GM10248 (cell line): ENCODE results near the gene BMP7.

ENCODE experiments used
- CTCF ChIA-PET: fragments of 300-600 bp; sonication (Branson Sonifier 250); formaldehyde crosslinking; extraction: SDS; loops from one replicate; lab custom pipeline; 2021; ENCODE audit warnings: antibody characterized with exemption; lab: Yijun Ruan, JAX
- POLR2A ChIA-PET: fragments of 350-650 bp; sonication (Branson Sonifier 250); formaldehyde crosslinking; extraction: SDS; loops from one replicate; lab custom pipeline; 2020; ENCODE audit warnings: antibody characterized with exemption; lab: Yijun Ruan, JAX
- DNase-seq: peaks from one replicate; pipeline ENCODE4 v3.0.0; 2012; ENCODE audit errors: extremely low spot score
- TF ChIP-seq, protein P1 (sequence below): IDR thresholded peaks from 2 replicates; pipeline ENCODE4 v1.5.1; 2012; ENCODE audit warnings: mild to moderate bottlenecking, low read depth; ENCODE audit errors: extremely low read depth, missing control alignments, control extremely low read depth

BMP7 gene

GRCh38 chr20:57188576-57189079, 77.8 kb downstream of the BMP7 start:
- DNase-seq: no peak
- ChIA-PET POLR2A (no interaction called here), CTCF (interaction anchor here (0.8 kb wide), 1 partner anchor 12 kb away, joined by 3 read pairs; no protein-coding TSS in a partner anchor)
- TF ChIP-seq, protein P1, sequence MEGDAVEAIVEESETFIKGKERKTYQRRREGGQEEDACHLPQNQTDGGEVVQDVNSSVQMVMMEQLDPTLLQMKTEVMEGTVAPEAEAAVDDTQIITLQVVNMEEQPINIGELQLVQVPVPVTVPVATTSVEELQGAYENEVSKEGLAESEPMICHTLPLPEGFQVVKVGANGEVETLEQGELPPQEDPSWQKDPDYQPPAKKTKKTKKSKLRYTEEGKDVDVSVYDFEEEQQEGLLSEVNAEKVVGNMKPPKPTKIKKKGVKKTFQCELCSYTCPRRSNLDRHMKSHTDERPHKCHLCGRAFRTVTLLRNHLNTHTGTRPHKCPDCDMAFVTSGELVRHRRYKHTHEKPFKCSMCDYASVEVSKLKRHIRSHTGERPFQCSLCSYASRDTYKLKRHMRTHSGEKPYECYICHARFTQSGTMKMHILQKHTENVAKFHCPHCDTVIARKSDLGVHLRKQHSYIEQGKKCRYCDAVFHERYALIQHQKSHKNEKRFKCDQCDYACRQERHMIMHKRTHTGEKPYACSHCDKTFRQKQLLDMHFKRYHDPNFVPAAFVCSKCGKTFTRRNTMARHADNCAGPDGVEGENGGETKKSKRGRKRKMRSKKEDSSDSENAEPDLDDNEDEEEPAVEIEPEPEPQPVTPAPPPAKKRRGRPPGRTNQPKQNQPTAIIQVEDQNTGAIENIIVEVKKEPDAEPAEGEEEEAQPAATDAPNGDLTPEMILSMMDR: no peak

- TF ChIP-seq, protein P1: no peak
- CTCF ChIA-PET: no interaction called here
- POLR2A ChIA-PET: no interaction called here
- DNase-seq: no peak
Observed at GRCh38 chr20:57188056-57188455, 78.4 kb downstream of the BMP7 start.

- ChIA-PET POLR2A (no interaction called here), CTCF (no interaction called here)
- no peak for DNase-seq
- TF ChIP-seq, protein P1: no peak
Observed at GRCh38 chr20:57187068-57187634, 79.3 kb downstream of the BMP7 start.

DNA sequence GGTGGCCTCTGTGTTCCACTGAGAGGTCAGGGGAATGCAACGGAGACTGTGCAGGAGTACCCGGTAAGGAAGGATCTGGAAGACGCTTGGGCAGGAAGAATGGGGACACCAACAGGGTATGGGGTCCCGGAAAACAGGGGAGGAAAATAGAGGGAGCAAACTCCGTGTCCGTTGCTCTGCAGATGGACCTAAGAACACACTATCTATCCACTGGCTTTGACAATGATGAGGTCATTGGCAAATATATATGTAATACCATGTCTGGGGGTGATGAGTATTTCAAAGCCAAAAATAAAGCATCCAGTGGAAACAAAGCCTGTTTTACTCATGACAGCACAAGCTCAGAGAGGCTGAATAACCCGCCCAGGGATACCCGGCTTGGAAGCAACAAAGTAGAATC, 80.2 kb downstream of the BMP7 start:
- POLR2A ChIA-PET: no interaction called here
- TF ChIP-seq, protein P1: no peak
- no peak for DNase-seq
- CTCF ChIA-PET: interaction anchor here (0.8 kb wide), 1 partner anchor 902 kb away, joined by 3 read pairs; no protein-coding TSS in a partner anchor

- POLR2A ChIA-PET: no interaction called here
- TF ChIP-seq, protein P1: no peak
- CTCF ChIA-PET: no interaction called here
- no peak for DNase-seq
Observed at GRCh38 chr20:57185188-57185743, 81.2 kb downstream of the BMP7 start.

- DNase-seq: no peak
- TF ChIP-seq, protein P1: no peak
- POLR2A ChIA-PET: no interaction called here
- CTCF ChIA-PET: no interaction called here
Observed at GRCh38 chr20:57183457-57184009, 82.9 kb downstream of the BMP7 start.
